Cardiac fibroblast (primary cell): ENCODE data around the gene LMBR1.

ENCODE experiments used
- DNase-seq, 2 donors: peaks; one replicate each; pipeline versions ENCODE4 v3.0.0 to v3.0.0-alpha.2; 2010; ENCODE audit warnings: low read depth in 2 of 2
- H3K4me3 ChIP-seq, 2 donors: replicated peaks in 1 of 2; 1 replicate in 1 of 2; 2 replicates in 1 of 2; pipeline ENCODE4 v1.5.1; 2011; ENCODE audit warnings: low read depth in 2 of 2, low read length in 2 of 2, mild to moderate bottlenecking in 2 of 2, moderate library complexity in 1 of 2
- CTCF ChIP-seq: IDR thresholded peaks from one replicate; pipeline ENCODE4 v1.5.1; 2011; ENCODE audit warnings: low read depth, mild to moderate bottlenecking, low read length, inconsistent platforms

The LMBR1 gene

GRCh38 chr7:156832195-156832877, 60.6 kb downstream of the LMBR1 start:
- TF ChIP-seq CTCF = no peak
- no peak overlapping the region for H3K4me3 ChIP-seq
- DNase-seq = no peak

- DNase-seq = no peak
- no peak overlapping the region for H3K4me3 ChIP-seq
- no peak for TF ChIP-seq CTCF
Observed at GRCh38 chr7:156829669-156830336, 63.2 kb downstream of the LMBR1 start.

- peak; percentile 63 for TF ChIP-seq CTCF
- H3K4me3 ChIP-seq = no peak overlapping the region
- peak; percentile 48 to 58 for DNase-seq
Observed at GRCh38 chr7:156827587-156828203, 65.3 kb downstream of the LMBR1 start.

GRCh38 chr7:156823435-156823834, 69.5 kb downstream of the LMBR1 start:
- H3K4me3 ChIP-seq = no peak overlapping the region
- no peak for TF ChIP-seq CTCF
- peak; percentile 19 to 58 for DNase-seq

- DNase-seq = no peak
- peak; percentile 26 for TF ChIP-seq CTCF
- H3K4me3 ChIP-seq = no peak overlapping the region
Observed at GRCh38 chr7:156820445-156821063, 72.4 kb downstream of the LMBR1 start.

GRCh38 chr7:156819733-156820295, 73.2 kb downstream of the LMBR1 start:
- TF ChIP-seq CTCF = no peak
- H3K4me3 ChIP-seq = no peak overlapping the region
- DNase-seq = no peak
